Measurements from ENCODE around the gene ZNF853.

Gene ZNF853

GRCh38 chr7:6604458-6604857 is 11.0 kb upstream of the ZNF853 start:
- Histone ChIP-seq H3K4me1 (ENCODE audit: control insufficient read depth in 1 of 2, insufficient read depth in 1 of 2, low read depth in 1 of 2, low read length in 1 of 2) (no peaks in the 10 kb centered on the region), H3K27ac (no peak overlapping the region), H3K9me3 (no peaks in the 10 kb centered on the region), H3K4me3 (ENCODE audit: low read depth in 1 of 2, low read length in 1 of 2) (no peak overlapping the region), H3K27me3 (no peaks in the 10 kb centered on the region), H3K36me3 (peaks cover 94% of the 10 kb centered on the region)
- TF ChIP-seq CTCF (IDR thresholded peaks at IDR 0.05): no peak

GRCh38 chr7:6606866-6607583 is 8.4 kb upstream of the ZNF853 start:
- H3K9me3 ChIP-seq: no peaks in the 10 kb centered on the region
- no peak overlapping the region for H3K4me3 ChIP-seq (ENCODE audit: low read depth in 1 of 2, low read length in 1 of 2)
- H3K4me1 ChIP-seq (ENCODE audit: control insufficient read depth in 1 of 2, insufficient read depth in 1 of 2, low read depth in 1 of 2, low read length in 1 of 2): no peaks in the 10 kb centered on the region
- TF ChIP-seq CTCF (IDR thresholded peaks at IDR 0.05): no peak
- no peak overlapping the region for H3K27ac ChIP-seq
- H3K36me3 ChIP-seq: peaks cover 71% of the 10 kb centered on the region
- H3K27me3 ChIP-seq: peaks cover 3% of the 10 kb centered on the region

- Histone ChIP-seq H3K27me3 (peaks cover 10% of the 10 kb centered on the region), H3K36me3 (peaks cover 65% of the 10 kb centered on the region), H3K9me3 (no peaks in the 10 kb centered on the region), H3K4me3 (ENCODE audit: low read depth in 1 of 2, low read length in 1 of 2) (no peak overlapping the region), H3K4me1 (ENCODE audit: control insufficient read depth in 1 of 2, insufficient read depth in 1 of 2, low read depth in 1 of 2, low read length in 1 of 2) (no peaks in the 10 kb centered on the region), H3K27ac (no peak overlapping the region)
- TF ChIP-seq CTCF (IDR thresholded peaks at IDR 0.05): no peak
These were observed 7.8 kb upstream of the ZNF853 start for GRCh38 chr7:6607651-6608051.

GRCh38 chr7:6608081-6608480 is 7.3 kb upstream of the ZNF853 start:
- TF ChIP-seq CTCF (IDR thresholded peaks at IDR 0.05): no peak
- Histone ChIP-seq H3K27ac (no peak overlapping the region), H3K4me3 (ENCODE audit: low read depth in 1 of 2, low read length in 1 of 2) (no peak overlapping the region), H3K36me3 (peaks cover 61% of the 10 kb centered on the region), H3K27me3 (peaks cover 13% of the 10 kb centered on the region), H3K9me3 (no peaks in the 10 kb centered on the region), H3K4me1 (ENCODE audit: control insufficient read depth in 1 of 2, insufficient read depth in 1 of 2, low read depth in 1 of 2, low read length in 1 of 2) (no peaks in the 10 kb centered on the region)

GRCh38 chr7:6608794-6609193 is 6.6 kb upstream of the ZNF853 start:
- Histone ChIP-seq H3K4me3 (ENCODE audit: low read depth in 1 of 2, low read length in 1 of 2) (no peak overlapping the region), H3K4me1 (ENCODE audit: control insufficient read depth in 1 of 2, insufficient read depth in 1 of 2, low read depth in 1 of 2, low read length in 1 of 2) (no peaks in the 10 kb centered on the region), H3K36me3 (peaks cover 54% of the 10 kb centered on the region), H3K27me3 (peaks cover 19% of the 10 kb centered on the region), H3K9me3 (no peaks in the 10 kb centered on the region), H3K27ac (no peak overlapping the region)
- TF ChIP-seq CTCF (IDR thresholded peaks at IDR 0.05): no peak
